Measurements from ENCODE around the gene NAT8. TPM values are rescaled to one million over a fixed set of nuclear protein-coding genes. Genes with fewer than 3 reads are reported as not detected.
"Not testable (repeated sequence)": the region's sequence is repeated elsewhere in the genome, so short reads cannot be mapped to it uniquely, and the experiment has no call there.

NAT8 gene
- total RNA-seq, 2 experiments from 2014 or later = not detected

DNA sequence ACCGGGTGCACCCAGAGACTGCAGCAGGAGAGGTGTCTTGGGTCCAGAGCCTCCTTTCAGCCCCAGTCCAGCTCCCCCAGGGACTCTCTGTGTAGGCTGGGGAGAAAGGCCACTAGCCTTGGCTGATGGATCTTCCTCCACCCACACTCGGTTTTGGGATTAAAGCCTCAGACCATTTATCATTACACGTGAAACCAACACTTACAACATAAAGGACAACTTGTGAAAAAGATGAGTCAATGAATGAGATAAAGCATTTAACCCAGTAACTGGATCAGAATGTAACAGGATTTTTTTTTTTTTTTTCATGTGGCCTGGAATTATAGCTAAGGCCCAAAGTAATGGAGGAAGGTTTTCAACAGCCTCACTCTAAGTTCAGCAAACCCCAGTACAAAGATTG is 32.1 kb downstream of the NAT8 start:
- no peak for ATAC-seq
- no peak for DNase-seq
- H3K4me1 Mint-ChIP-seq (ENCODE audit: low read depth) = peaks cover 21% of the 10 kb centered on the region
- intact Hi-C loops (cut with micrococcal nuclease) = no loop called here
- no peaks in the 10 kb centered on the region for H3K27me3 Mint-ChIP-seq
- H3K27ac Mint-ChIP-seq = no peak overlapping the region
- CTCF ChIA-PET = interaction anchor here (1.1 to 1.2 kb wide), 2 partner anchors 21 to 80 kb away, joined by 3 read pairs; no protein-coding TSS in a partner anchor
- H3K4me3 Mint-ChIP-seq = no peak overlapping the region
- POLR2A ChIA-PET = no interaction called here
- H3K36me3 Mint-ChIP-seq (ENCODE audit: low read depth) = peaks cover 11% of the 10 kb centered on the region
- H3K9me3 Mint-ChIP-seq = no peaks in the 10 kb centered on the region
- TF ChIP-seq, protein P1, sequence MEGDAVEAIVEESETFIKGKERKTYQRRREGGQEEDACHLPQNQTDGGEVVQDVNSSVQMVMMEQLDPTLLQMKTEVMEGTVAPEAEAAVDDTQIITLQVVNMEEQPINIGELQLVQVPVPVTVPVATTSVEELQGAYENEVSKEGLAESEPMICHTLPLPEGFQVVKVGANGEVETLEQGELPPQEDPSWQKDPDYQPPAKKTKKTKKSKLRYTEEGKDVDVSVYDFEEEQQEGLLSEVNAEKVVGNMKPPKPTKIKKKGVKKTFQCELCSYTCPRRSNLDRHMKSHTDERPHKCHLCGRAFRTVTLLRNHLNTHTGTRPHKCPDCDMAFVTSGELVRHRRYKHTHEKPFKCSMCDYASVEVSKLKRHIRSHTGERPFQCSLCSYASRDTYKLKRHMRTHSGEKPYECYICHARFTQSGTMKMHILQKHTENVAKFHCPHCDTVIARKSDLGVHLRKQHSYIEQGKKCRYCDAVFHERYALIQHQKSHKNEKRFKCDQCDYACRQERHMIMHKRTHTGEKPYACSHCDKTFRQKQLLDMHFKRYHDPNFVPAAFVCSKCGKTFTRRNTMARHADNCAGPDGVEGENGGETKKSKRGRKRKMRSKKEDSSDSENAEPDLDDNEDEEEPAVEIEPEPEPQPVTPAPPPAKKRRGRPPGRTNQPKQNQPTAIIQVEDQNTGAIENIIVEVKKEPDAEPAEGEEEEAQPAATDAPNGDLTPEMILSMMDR (IDR thresholded peaks at IDR 0.05) = no peak

DNA sequence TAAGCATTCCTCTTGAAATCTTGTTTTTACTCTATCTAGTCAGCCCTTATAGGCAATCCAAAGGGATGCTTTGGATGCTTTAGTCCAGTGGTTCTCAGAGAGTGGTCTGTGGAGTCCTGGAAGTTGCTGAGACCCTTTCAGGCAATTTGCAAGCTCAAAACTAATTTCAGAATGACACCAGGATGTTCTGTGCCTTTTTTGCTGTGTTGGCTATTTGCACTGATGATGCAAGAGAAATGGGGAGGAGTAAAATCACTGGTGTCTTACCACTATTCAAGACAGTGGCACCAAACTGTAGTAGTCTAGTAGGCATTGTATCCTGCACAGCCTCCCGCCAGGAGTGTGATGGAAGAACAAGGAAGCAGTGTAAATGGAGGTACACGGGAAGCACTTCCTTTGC is 37.6 kb downstream of the NAT8 start:
- H3K27me3 Mint-ChIP-seq; H3K27ac Mint-ChIP-seq; ATAC-seq; POLR2A ChIA-PET; H3K4me3 Mint-ChIP-seq; H3K4me1 Mint-ChIP-seq (ENCODE audit: low read depth); DNase-seq; intact Hi-C loops (cut with micrococcal nuclease); CTCF ChIA-PET; H3K9me3 Mint-ChIP-seq: not testable (repeated sequence)
- H3K36me3 Mint-ChIP-seq (ENCODE audit: low read depth) = peaks cover 28% of the 10 kb centered on the region

DNA sequence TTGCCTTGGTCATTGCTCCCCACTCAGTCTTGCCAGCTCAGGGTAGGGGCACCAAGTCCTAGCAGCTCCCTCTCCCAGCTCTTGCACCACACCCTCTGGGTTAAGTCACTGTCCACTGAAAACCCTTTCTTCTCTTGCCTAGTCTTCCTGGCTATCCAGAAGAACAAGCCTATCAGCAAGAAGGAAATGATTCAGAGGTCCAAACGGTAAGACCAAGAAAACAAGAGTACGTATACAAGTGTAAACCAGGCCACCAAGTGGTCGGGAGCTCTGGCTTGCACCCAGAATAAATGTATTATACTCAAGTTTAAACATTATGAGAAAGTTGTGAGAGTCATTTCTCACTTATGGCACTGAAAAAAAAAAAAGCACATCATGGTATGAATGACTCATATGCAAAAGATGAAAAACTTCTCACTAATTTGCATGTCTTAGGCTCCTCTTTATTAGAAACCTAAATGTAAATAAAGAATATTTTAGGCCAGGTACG is 39.1 kb downstream of the NAT8 start:
- H3K27ac Mint-ChIP-seq = peak overlapping the region; percentile 50
- H3K4me3 Mint-ChIP-seq; H3K4me1 Mint-ChIP-seq (ENCODE audit: low read depth); H3K27me3 Mint-ChIP-seq; intact Hi-C loops (cut with micrococcal nuclease); H3K9me3 Mint-ChIP-seq: not testable (repeated sequence)
- ATAC-seq = peak; percentile 64
- ChIA-PET POLR2A (interaction anchor here (0.7 kb wide), 1 partner anchor 37 kb away, joined by 3 read pairs; no protein-coding TSS in a partner anchor), CTCF (interaction anchor here (1.4 kb wide), 1 partner anchor 17 kb away, joined by 5 read pairs; no protein-coding TSS in a partner anchor)
- peak; percentile 37 for DNase-seq
- peaks cover 25% of the 10 kb centered on the region for H3K36me3 Mint-ChIP-seq (ENCODE audit: low read depth)

DNA sequence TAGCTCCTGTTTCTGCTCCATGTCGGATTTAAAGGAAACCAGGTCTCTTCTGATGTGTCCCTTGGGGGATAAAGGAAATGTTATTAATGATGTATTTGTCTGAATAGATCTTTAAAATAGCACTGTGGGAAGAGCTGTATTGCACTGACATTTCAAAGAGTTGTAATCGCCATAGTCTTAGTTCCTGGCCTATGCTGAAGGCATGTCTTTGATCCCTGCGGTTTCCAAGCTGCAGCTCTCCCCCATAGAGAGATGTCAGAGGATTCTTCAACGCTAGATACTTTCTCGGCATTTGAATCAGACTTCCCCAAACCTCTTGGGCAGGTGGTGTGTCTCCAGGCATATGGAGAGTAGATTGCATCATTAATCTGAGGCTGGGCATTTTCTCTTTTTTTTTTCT is 40.4 kb downstream of the NAT8 start:
- Mint-ChIP-seq H3K27ac (no peak overlapping the region), H3K27me3 (no peaks in the 10 kb centered on the region), H3K36me3 (ENCODE audit: low read depth) (peaks cover 21% of the 10 kb centered on the region), H3K4me1 (ENCODE audit: low read depth) (peaks cover 3% of the 10 kb centered on the region), H3K9me3 (no peaks in the 10 kb centered on the region), H3K4me3 (no peak overlapping the region)
- ChIA-PET POLR2A (no interaction called here), CTCF (no interaction called here)
- TF ChIP-seq, protein P1 (IDR thresholded peaks at IDR 0.05) = no peak
- DNase-seq = no peak
- no peak for ATAC-seq
- intact Hi-C loops (cut with micrococcal nuclease) = no loop called here

DNA sequence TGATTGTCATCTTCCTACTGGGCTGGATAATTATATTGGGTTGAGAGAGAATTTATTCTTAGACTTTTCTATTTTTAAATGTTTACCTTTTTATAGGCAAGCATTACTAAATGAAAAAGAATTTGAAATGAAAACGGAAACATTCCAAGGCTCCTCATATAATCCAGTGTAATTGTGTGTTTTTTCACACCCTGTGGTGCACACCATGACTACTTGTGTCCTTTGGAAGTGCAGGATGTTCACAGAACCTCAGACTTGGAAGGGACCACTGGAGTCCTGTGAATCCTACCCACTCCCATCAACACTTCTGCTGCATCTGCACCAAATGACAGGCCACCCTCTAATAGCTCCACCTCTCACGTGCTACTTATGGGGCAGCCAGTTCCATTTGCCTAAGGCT is 48.0 kb downstream of the NAT8 start:
- no peaks in the 10 kb centered on the region for H3K27me3 Mint-ChIP-seq
- H3K4me3 Mint-ChIP-seq = no peak overlapping the region
- TF ChIP-seq, protein P1 (IDR thresholded peaks at IDR 0.05) = no peak
- no peak for DNase-seq
- H3K27ac Mint-ChIP-seq = no peak overlapping the region
- H3K36me3 Mint-ChIP-seq (ENCODE audit: low read depth) = no peaks in the 10 kb centered on the region
- ChIA-PET POLR2A (no interaction called here), CTCF (no interaction called here)
- ATAC-seq = no peak
- no peaks in the 10 kb centered on the region for H3K4me1 Mint-ChIP-seq (ENCODE audit: low read depth)
- H3K9me3 Mint-ChIP-seq = no peaks in the 10 kb centered on the region
- intact Hi-C loops (cut with micrococcal nuclease) = no loop called here

DNA sequence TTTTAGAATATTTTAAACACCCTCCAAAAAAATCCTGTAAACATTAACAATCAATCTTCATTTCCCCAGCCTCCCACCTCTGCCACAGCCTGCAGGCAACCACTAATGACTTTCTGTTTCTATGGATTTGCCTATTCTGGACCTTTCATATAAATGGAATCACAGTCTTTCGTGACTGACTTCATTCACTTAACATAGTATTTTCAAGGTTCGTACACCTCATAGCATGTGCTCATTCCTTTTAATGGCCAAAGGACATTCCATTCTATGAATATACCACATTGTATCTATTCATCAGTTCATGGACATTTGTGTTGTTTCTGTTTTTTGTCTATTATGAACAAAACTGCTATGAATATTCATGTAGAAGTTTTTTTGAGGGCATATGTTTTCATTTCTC is 48.5 kb downstream of the NAT8 start:
- POLR2A ChIA-PET = no interaction called here
- CTCF ChIA-PET = no interaction called here
- TF ChIP-seq, protein P1 (IDR thresholded peaks at IDR 0.05) = no peak
- Mint-ChIP-seq H3K36me3 (ENCODE audit: low read depth) (no peaks in the 10 kb centered on the region), H3K4me1 (ENCODE audit: low read depth) (no peaks in the 10 kb centered on the region), H3K27me3 (no peaks in the 10 kb centered on the region), H3K27ac (no peak overlapping the region), H3K9me3 (no peaks in the 10 kb centered on the region), H3K4me3 (no peak overlapping the region)
- intact Hi-C loops (cut with micrococcal nuclease) = no loop called here
- DNase-seq (no peak), ATAC-seq (no peak)

Other genes starting within 250 kb of the NAT8 start
- 10 to 100 TPM; 27.0 to 29.0 TPM for gene TPRKB, start 94.9 kb upstream of the NAT8 start, total RNA-seq
- gene DUSP11, start 137.7 kb upstream of the NAT8 start, total RNA-seq = 10 to 100 TPM; 24.8 to 25.4 TPM
- not detected for gene C2orf78, start 141.8 kb upstream of the NAT8 start, total RNA-seq
- gene STAMBP, start 186.5 kb upstream of the NAT8 start, total RNA-seq = 10 to 100 TPM; 76.9 to 87.1 TPM

All from activated CD8-positive, alpha-beta T cell treated with anti-CD3 and anti-CD28 coated beads for 36 hours (primary cell).